H9 (cell line): ENCODE results near the gene ETV6. TPM values are rescaled to one million over a fixed set of nuclear protein-coding genes. Genes with fewer than 3 reads are reported as not detected.
A peak's percentile ranks its signal among the peaks of the same experiment; 100 is the strongest.
"Not testable (repeated sequence)": the region's sequence is repeated elsewhere in the genome, so short reads cannot be mapped to it uniquely, and the experiment has no call there.

Experiments used
- DNase-seq: peaks from one replicate; pipeline ENCODE4 v3.0.0-alpha.2; 2017
- H2AFZ ChIP-seq: one replicate; pipeline ENCODE4 v1.6.1; 2013; ENCODE audit warnings: mild to moderate bottlenecking, low read length, control low read depth, moderate library complexity
- H2AK5ac ChIP-seq: 2 replicates; pipeline ENCODE4 v1.6.1; 2013; ENCODE audit warnings: low read length, control low read depth, mixed read lengths; ENCODE audit not compliant: insufficient read length
- H2BK120ac ChIP-seq: one replicate; pipeline ENCODE4 v1.6.1; 2013; ENCODE audit warnings: low read depth, mild to moderate bottlenecking, low read length, control low read depth, inconsistent platforms; ENCODE audit not compliant: poor library complexity, severe bottlenecking
- H2BK12ac ChIP-seq: 2 replicates; pipeline ENCODE4 v1.6.1; 2013; ENCODE audit warnings: low read length, control low read depth, mixed read lengths, low read depth; ENCODE audit not compliant: insufficient read length
- H2BK15ac ChIP-seq: 2 replicates; pipeline ENCODE4 v1.6.1; 2013; ENCODE audit warnings: low read depth, low read length, control low read depth
- H2BK20ac ChIP-seq: one replicate; pipeline ENCODE4 v1.6.1; 2013; ENCODE audit warnings: low read depth, mild to moderate bottlenecking, low read length, control low read depth, inconsistent platforms; ENCODE audit not compliant: poor library complexity, severe bottlenecking
- H2BK5ac ChIP-seq: 2 replicates; pipeline ENCODE4 v1.6.1; 2013; ENCODE audit warnings: low read length, control low read depth, mixed read lengths; ENCODE audit not compliant: insufficient read length
- H3K14ac ChIP-seq: 2 replicates; pipeline ENCODE4 v1.6.1; 2013; ENCODE audit warnings: low read length, control low read depth; ENCODE audit not compliant: insufficient read depth
- H3K18ac ChIP-seq: 2 replicates; pipeline ENCODE4 v1.6.1; 2013; ENCODE audit warnings: low read depth, mild to moderate bottlenecking, mixed read lengths, low read length, control low read depth; ENCODE audit not compliant: insufficient read length
- H3K23ac ChIP-seq: 2 replicates; pipeline ENCODE4 v1.6.1; 2013; ENCODE audit warnings: low read length, control low read depth, mixed read lengths, low read depth; ENCODE audit not compliant: insufficient read length
- H3K23me2 ChIP-seq: 2 replicates; pipeline ENCODE4 v1.6.1; 2013; ENCODE audit warnings: low read depth, mild to moderate bottlenecking, mixed read lengths, low read length, control low read depth; ENCODE audit not compliant: insufficient read length, poor library complexity, severe bottlenecking
- H3K27ac ChIP-seq: 2 replicates; pipeline ENCODE4 v1.5.1; 2013; ENCODE audit warnings: low read length, control low read depth, mixed read lengths, low read depth; ENCODE audit not compliant: insufficient read length
- H3K27me3 ChIP-seq: 2 replicates; pipeline ENCODE4 v1.6.1; 2013; ENCODE audit warnings: low read length, control low read depth, inconsistent platforms; ENCODE audit not compliant: insufficient read depth
- H3K4ac ChIP-seq: 2 replicates; pipeline ENCODE4 v1.6.1; 2013; ENCODE audit warnings: low read depth, mild to moderate bottlenecking, control low read depth, inconsistent platforms, low read length, moderate library complexity
- H3K4me1 ChIP-seq: 2 replicates; pipeline ENCODE4 v1.6.1; 2013; ENCODE audit warnings: low read length, control low read depth, inconsistent platforms; ENCODE audit not compliant: insufficient read depth
- H3K4me2 ChIP-seq: 2 replicates; pipeline ENCODE4 v1.6.1; 2013; ENCODE audit warnings: low read length, control low read depth, mixed read lengths; ENCODE audit not compliant: insufficient read length, insufficient read depth
- H3K56ac ChIP-seq: 2 replicates; pipeline ENCODE4 v1.6.1; 2013; ENCODE audit warnings: low read depth, mild to moderate bottlenecking, mixed read lengths, low read length, control low read depth; ENCODE audit not compliant: insufficient read length
- H3K79me1 ChIP-seq: 2 replicates; pipeline ENCODE4 v1.6.1; 2013; ENCODE audit warnings: low read depth, mild to moderate bottlenecking, moderate library complexity, low read length, control low read depth, inconsistent platforms; ENCODE audit not compliant: insufficient read depth, poor library complexity, severe bottlenecking
- H3K79me2 ChIP-seq: 2 replicates; pipeline ENCODE4 v1.6.1; 2013; ENCODE audit warnings: low read length, control low read depth, inconsistent platforms; ENCODE audit not compliant: insufficient read depth
- H3K9ac ChIP-seq: 2 replicates; pipeline ENCODE4 v1.6.1; 2013; ENCODE audit warnings: low read length, control low read depth, mixed read lengths; ENCODE audit not compliant: insufficient read length; ENCODE audit errors: extremely low read depth
- H3K9me3 ChIP-seq: one replicate; pipeline ENCODE4 v1.6.1; 2013; ENCODE audit warnings: low read depth, low read length, inconsistent platforms; ENCODE audit not compliant: control insufficient read depth
- H3T11ph ChIP-seq: one replicate; pipeline ENCODE4 v1.6.1; 2013; ENCODE audit warnings: mild to moderate bottlenecking, low read length, control low read depth, inconsistent platforms
- H4K20me1 ChIP-seq: one replicate; pipeline ENCODE4 v1.6.1; 2013; ENCODE audit not compliant: control insufficient read depth, insufficient read length, insufficient read depth
- H4K5ac ChIP-seq: 2 replicates; pipeline ENCODE4 v1.6.1; 2013; ENCODE audit warnings: low read depth, mild to moderate bottlenecking, mixed read lengths, low read length, control low read depth; ENCODE audit not compliant: insufficient read length
- H4K8ac ChIP-seq: replicated peaks from 2 replicates; pipeline ENCODE4 v1.6.1; 2013; ENCODE audit warnings: low read length, control low read depth, mixed read lengths, low read depth; ENCODE audit not compliant: insufficient read length
- H4K91ac ChIP-seq: 2 replicates; pipeline ENCODE4 v1.6.1; 2013; ENCODE audit warnings: low read depth, mild to moderate bottlenecking, moderate library complexity, mixed read lengths, low read length, control low read depth; ENCODE audit not compliant: insufficient read length
- H3K27ac Mint-ChIP-seq, 3 experiments: 2 replicates in 2 of 3; 3 replicates in 1 of 3; pipeline ENCODE4 v1.8.0; 2020 to 2021; ENCODE audit warnings: mixed read lengths in 3 of 3, mild to moderate bottlenecking in 1 of 3, moderate library complexity in 1 of 3
- H3K27me3 Mint-ChIP-seq: 2 replicates; pipeline ENCODE4 v1.8.0; 2021; ENCODE audit warnings: low read depth, mild to moderate bottlenecking, moderate library complexity, mixed read lengths
- H3K36me3 Mint-ChIP-seq, 3 experiments: 2 replicates in 2 of 3; 3 replicates in 1 of 3; pipeline ENCODE4 v1.8.0; 2020 to 2021; ENCODE audit warnings: low read depth in 3 of 3, mixed read lengths in 3 of 3; ENCODE audit not compliant: insufficient read depth in 1 of 3
- H3K4me1 Mint-ChIP-seq, 2 experiments: 2 replicates each; pipeline ENCODE4 v1.8.0; 2020; ENCODE audit warnings: mixed read lengths in 2 of 2
- H3K4me3 Mint-ChIP-seq, 2 experiments: 2 replicates in 1 of 2; 3 replicates in 1 of 2; pipeline ENCODE4 v1.8.0; 2020 to 2021; ENCODE audit warnings: mild to moderate bottlenecking in 2 of 2, mixed read lengths in 2 of 2, moderate library complexity in 1 of 2
- H3K9me3 Mint-ChIP-seq, 2 experiments: 2 replicates in 1 of 2; 3 replicates in 1 of 2; pipeline ENCODE4 v1.8.0; 2020; ENCODE audit warnings: mild to moderate bottlenecking in 2 of 2, mixed read lengths in 2 of 2, moderate library complexity in 1 of 2
- WGBS: extraction: QIAGEN DNeasy Blood & Tissue Kit; methylation state at CpG from one replicate; pipeline ENCODE4 v1.1.7; 2013; ENCODE audit warnings: missing lambda C conversion rate, low lambda C conversion rate, mixed read lengths; ENCODE audit not compliant: insufficient read length; ENCODE audit errors: extremely low coverage; 5-methylcytosine and 5-hydroxymethylcytosine counted together
- total RNA-seq: library from RNA; stranded (reverse); gene quantifications from 2 replicates; pipeline ENCODE4 v1.2.1, GENCODE V29; 2021
- TF ChIP-seq, protein P1 (sequence below): fragments of 200-600 bp; sonication (generic); conservative IDR thresholded peaks from 3 replicates; pipeline ENCODE4 v1.8.0; 2021; ENCODE audit warnings: antibody characterized with exemption, mild to moderate bottlenecking

Gene ETV6
- total RNA-seq, 1 experiment from 2014 or later: 28.7 TPM

DNA sequence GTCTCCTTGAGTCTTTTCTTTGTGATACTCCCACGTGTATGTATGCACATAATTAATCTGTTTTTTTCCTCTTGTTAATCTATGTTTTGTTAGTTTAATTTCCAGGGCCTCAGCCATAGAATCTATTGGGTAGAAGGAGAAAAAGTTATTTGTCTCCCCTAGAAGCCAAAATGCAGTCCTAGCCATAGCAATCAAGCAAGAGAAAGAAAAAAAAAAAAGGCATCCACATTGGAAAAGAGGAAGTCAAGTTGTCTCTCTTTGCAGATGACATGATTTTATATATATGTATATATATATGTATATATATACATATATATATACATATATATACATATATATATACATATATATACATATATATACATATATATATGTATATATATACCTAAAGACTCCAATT, 25.4 kb upstream of the ETV6 start:
- H3K4ac ChIP-seq: no peak overlapping the region
- no peaks in the 10 kb centered on the region for H3K79me1 ChIP-seq
- no peak overlapping the region for H2BK12ac ChIP-seq
- H2BK20ac ChIP-seq: no peak overlapping the region
- no peak overlapping the region for H3K4me2 ChIP-seq
- WGBS: no CpG with 5 or more reads among the region's 1 CpG
- H3K27ac ChIP-seq: no peak overlapping the region
- H3K18ac ChIP-seq: no peak overlapping the region
- Mint-ChIP-seq H3K4me3 (no peak overlapping the region), H3K4me1 (peaks cover 31 to 34% of the 10 kb centered on the region in 2 experiments), H3K9me3 (peaks cover 10 to 11% of the 10 kb centered on the region in 2 experiments; a peak in 4 of 5 replicates), H3K27ac (peak overlapping the region; percentile 15 to 87 (median 81); a peak in 4 of 7 replicates), H3K36me3 (peaks cover 9 to 21% (median 16%) of the 10 kb centered on the region in 3 experiments), H3K27me3 (no peaks in the 10 kb centered on the region)
- H3K27me3 ChIP-seq: no peaks in the 10 kb centered on the region
- no peak overlapping the region for H3K56ac ChIP-seq
- peaks cover 1% of the 10 kb centered on the region; the same call in 1 of the 2 replicates for H3K79me2 ChIP-seq
- H3K14ac ChIP-seq: no peak overlapping the region
- no peak overlapping the region for H3K23ac ChIP-seq
- no peak overlapping the region for H4K8ac ChIP-seq
- no peak overlapping the region for H2BK120ac ChIP-seq
- H4K20me1 ChIP-seq: no peaks in the 10 kb centered on the region
- no peak overlapping the region for H4K91ac ChIP-seq
- H3K4me1 ChIP-seq: peaks cover 14% of the 10 kb centered on the region; the same call in 1 of the 2 replicates
- H3K9me3 ChIP-seq: no peaks in the 10 kb centered on the region
- no peak overlapping the region for H4K5ac ChIP-seq
- no peak overlapping the region for H2AFZ ChIP-seq
- H3T11ph ChIP-seq: no peak overlapping the region
- DNase-seq: no peak
- H2AK5ac ChIP-seq: no peak overlapping the region
- no peak overlapping the region for H2BK15ac ChIP-seq
- no peak overlapping the region for H2BK5ac ChIP-seq
- H3K23me2 ChIP-seq: no peaks in the 10 kb centered on the region
- no peak overlapping the region for H3K9ac ChIP-seq
- TF ChIP-seq, protein P1, sequence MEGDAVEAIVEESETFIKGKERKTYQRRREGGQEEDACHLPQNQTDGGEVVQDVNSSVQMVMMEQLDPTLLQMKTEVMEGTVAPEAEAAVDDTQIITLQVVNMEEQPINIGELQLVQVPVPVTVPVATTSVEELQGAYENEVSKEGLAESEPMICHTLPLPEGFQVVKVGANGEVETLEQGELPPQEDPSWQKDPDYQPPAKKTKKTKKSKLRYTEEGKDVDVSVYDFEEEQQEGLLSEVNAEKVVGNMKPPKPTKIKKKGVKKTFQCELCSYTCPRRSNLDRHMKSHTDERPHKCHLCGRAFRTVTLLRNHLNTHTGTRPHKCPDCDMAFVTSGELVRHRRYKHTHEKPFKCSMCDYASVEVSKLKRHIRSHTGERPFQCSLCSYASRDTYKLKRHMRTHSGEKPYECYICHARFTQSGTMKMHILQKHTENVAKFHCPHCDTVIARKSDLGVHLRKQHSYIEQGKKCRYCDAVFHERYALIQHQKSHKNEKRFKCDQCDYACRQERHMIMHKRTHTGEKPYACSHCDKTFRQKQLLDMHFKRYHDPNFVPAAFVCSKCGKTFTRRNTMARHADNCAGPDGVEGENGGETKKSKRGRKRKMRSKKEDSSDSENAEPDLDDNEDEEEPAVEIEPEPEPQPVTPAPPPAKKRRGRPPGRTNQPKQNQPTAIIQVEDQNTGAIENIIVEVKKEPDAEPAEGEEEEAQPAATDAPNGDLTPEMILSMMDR: no peak

- H3K9ac ChIP-seq, H3K27me3 Mint-ChIP-seq, H2AK5ac ChIP-seq, H3K14ac ChIP-seq, H3K79me2 ChIP-seq, H4K5ac ChIP-seq, H3K23me2 ChIP-seq, H3K27ac ChIP-seq, H3K56ac ChIP-seq, H3K79me1 ChIP-seq, H2BK20ac ChIP-seq, H2BK120ac ChIP-seq, H4K20me1 ChIP-seq, H2BK12ac ChIP-seq, H3K4ac ChIP-seq, H3K27me3 ChIP-seq, H3K4me1 ChIP-seq, H3K4me3 Mint-ChIP-seq, H3K23ac ChIP-seq, H2BK5ac ChIP-seq, H2BK15ac ChIP-seq, H3K18ac ChIP-seq, H2AFZ ChIP-seq, H3T11ph ChIP-seq, H4K91ac ChIP-seq, DNase-seq, H3K4me2 ChIP-seq, H4K8ac ChIP-seq, H3K9me3 ChIP-seq: not testable (repeated sequence)
- Mint-ChIP-seq H3K27ac (0 out of 7 replicates have a peak overlapping the region, but pooled peaks of 1 of the 3 experiments have one; percentile 56), H3K36me3 (peaks cover 9 to 25% (median 16%) of the 10 kb centered on the region in 3 experiments), H3K9me3 (peaks cover 10 to 11% of the 10 kb centered on the region in 2 experiments; a peak in 4 of 5 replicates), H3K4me1 (peaks cover 21 to 23% of the 10 kb centered on the region in 2 experiments)
- no CpG with 5 or more reads among the region's 6 CpGs for WGBS
These were observed 21.8 kb upstream of the ETV6 start for GRCh38 chr12:11627709-11628108.
